ENCODE results near the gene NUP98. TPM values are rescaled to one million over a fixed set of nuclear protein-coding genes. Genes with fewer than 3 reads are reported as not detected.

Gene NUP98
- 62.3 TPM for polyA plus RNA-seq (2013, experiment 1 of 2; ENCODE audit: insufficient read length)
- polyA plus RNA-seq (2013, experiment 2 of 2; ENCODE audit: insufficient read length): 32.7 TPM

DNA sequence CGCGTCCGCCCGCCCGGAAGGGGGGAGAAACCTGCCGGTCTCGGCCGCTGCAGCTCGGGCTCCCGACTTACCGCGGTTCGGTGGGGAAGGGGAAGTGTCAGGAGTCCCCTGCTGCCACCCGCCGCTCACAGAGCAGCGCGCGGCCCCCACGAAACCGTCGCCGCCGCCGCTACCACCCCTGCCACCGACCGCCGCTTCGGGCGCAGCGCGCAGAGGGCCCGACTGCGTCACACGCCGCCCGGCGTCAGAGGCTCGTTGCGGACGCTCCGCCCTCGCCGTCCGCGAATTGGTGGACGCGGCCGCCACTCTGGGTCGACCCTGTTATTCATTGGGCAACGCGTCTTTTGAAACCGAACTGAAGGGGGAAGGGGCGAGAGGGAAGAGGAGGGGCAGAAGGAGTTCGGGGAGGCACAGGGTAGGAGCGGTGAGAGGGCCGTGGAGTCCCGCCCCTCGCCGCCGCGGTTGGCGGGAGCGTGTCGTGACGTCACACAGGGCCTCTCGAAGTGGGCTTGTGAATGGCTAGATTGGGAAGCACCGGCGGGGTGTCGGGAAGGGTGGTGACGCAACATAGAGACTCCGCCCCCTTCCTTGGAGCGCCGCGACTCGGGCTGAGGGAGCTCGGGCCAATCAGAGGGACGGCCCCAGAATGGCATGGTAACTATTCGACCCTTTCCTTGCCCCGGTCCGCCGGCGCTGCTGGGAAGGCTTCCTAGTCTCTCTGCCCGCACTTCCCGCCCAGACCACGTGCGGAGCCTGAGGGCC, at the start of gene NUP98:
Gene NUP98, minus strand, starts transcription at position 226 of the 762 bp plus-strand sequence. CDS start 15,437 bp downstream, outside the sequence.
- peak; percentile 100 for DNase-seq

DNA sequence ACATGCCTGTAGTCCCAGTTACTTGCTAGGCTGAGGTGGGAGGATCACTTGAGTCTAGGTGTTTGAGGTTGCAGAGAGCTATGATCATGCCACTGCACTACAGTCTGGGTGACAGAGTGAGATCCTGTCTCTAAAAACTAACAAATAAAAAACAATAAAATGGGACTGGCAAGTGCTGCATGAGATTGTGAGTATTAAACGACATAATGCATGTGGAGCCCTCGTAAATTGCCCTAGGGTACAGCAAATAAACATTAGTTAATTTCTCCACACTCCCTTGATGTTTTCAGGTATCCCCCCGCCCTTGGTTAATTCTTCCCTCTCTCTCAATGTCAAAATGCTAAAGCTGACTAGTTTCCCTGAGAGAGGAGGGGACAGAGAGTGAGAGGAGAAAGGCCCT, 48.3 kb upstream of the NUP98 start:
- no peak for DNase-seq

DNA sequence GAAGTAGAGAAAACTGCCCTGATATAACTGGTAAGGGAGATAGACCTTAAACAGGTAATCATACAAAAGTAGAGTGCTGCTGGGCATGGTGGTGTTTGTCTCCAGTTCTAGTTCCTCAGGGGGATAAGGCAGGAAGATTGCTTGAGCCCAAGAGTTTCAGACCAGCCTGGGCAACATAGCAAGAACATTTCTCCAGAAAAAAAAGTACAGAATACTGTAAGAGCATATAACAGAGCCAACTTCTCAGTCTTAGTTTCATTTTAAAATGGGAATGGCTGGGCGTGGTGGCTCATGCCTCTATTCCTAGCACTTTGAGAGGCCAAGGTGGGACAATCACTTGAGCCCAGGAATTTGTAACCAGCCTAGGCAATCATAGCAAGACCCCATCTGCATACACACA, 47.9 kb upstream of the NUP98 start:
- DNase-seq: no peak

DNA sequence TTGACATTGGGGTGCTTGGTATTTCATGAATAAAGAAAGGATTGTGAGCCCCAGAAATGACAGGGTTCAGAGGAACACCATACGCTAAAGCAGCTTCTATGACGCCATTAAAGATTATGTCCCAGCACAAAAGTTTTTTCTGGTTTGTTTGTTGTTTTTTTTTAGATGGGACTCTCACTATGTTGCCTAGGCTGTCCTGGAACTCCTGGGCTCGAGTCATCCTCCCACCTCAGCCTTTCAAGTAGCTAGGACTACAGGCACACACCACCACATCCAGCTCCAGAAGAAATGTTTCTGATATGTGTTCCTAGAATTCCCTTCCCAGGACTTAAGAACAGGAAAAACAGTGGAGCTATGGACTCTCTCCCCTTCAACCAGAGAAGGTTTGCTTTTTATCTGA, 46.0 kb upstream of the NUP98 start:
- DNase-seq: no peak

DNA sequence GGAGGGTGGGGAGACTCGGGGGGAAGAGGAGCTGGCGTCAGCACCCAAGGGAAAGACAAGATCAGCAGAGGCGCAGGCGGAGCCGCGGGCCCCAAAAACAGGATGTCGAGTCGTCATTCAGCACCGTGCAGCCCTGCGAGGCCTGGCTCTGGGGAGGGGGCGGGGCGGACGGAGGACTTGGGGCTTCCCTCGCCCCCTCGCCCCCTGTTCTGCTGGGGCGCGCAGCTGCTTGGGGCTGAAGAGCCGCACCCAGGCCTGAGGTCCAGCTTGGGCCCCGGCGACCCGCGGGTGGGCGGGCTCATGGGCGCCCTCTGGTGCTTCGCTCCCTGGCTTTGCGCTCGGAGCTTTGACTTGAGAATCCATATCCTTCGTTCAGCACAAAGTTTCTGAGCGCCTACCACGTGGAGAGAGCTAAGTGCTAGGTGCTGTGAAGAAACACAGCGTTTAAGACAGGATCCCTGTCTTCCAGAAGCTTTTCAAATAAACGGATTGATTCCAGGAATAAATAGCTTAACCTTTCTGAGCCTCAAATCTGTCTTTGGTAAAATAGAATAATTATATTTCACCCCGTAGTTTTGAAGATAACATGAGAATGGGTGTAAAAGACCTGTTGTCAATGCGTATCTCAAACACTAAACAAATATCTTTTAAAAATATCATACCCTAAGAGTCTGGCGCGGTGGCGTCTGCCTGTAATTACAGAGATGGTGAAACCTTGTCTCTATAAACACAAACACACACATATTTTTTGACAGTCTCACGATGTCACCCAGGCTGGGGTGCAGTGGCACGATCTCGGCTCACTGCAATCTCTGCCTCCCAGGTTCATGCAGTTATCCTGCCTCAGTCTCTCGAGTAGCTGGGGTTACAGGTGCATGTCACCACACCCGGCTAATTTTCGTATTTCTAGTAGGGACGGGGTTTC, 44.3 kb upstream of the NUP98 start:
- peak; percentile 85 for DNase-seq

DNA sequence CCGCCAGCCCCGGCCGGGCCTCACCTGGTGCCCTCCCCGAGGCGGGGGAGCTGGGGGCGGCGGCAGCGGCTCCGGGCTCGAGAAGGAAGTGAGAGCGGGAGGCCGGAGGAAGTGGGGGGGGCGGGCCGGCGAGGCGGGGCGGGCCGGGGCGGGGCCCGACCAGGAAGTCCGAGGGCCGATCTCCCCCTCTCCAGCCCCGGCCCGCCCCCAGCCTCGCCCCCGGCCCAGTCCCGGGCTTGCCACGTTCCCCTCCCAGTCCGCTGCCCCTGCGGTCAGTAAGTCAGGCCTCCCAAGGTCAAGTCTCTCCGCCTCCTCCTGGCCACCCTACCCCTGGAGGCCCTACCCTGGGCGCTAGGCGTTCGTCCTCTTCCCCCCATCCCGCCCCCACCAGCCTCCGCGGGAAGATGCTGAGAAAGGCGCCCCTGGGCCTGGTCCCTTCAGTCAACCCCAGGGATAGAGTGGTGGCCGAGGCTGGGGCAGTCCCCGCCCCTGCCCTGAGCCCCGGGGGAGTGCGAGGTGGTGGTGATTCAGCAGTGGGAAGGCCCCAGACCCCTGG, 43.6 kb upstream of the NUP98 start, which contains the start of gene RHOG:
Gene RHOG, minus strand, starts transcription at position 90 of the 556 bp plus-strand sequence. CDS start 12,821 bp downstream, outside the sequence.
- peak; percentile 92 for DNase-seq

DNA sequence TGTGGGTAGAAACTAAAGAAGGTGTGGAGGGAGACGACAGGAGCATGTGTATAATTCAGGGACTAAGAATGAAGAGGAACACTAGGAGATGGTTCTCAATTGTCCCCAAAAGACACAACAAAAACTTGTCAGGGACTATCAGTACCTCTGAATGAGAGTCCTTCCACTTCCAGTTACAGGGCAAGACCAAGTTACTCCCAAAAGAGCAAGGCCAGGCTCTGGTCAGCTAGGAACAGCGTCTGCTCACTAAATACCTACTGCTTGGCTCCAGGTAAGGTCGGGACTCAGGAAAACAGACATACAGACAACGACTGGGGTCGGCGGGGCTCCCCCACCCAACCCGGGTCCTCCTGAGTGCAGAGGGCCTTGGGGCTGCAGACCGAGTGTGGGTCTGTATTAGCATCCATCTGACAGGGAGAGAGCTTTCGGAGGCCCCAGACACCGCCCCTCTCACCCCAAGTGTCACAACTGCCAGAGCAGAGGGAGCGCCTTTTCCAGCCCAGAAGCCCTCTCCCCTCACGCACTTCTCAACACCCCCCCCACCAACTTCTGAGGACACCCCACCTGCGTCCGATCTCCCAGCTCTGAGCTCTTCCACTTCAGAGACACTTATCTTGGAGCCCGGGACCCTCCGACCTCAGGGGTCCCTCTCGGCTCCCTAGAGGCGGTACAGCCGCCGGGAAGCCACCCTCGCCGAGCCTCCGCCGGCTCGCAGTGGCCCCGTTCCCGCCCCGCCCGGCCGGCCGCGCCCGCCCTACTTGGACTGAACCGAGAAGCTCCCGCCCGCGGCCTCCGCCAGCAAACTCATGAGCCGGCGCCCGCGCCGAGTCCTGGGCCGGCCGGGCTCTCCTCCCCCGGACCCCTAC, 42.9 kb upstream of the NUP98 start:
- no peak for DNase-seq

DNA sequence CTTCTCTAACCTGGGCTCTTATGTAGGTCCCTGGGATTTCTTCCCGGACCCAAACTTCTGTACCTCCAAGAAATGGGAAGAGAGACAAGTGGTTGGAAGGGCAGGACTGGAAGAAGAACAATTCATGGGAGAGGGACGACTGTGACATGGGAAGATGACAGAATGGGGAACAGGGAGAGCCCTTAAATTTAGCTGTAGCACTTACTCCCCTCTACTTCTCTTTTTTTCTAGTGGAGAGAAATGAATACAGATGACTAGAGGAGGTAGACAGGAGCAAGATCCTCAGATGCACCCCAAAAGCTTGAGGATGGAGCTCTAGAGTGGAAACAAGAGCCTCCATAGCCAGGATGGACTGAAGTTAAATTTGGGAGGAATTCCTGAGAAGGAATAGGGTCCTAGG, 41.1 kb upstream of the NUP98 start:
- no peak for DNase-seq

DNA sequence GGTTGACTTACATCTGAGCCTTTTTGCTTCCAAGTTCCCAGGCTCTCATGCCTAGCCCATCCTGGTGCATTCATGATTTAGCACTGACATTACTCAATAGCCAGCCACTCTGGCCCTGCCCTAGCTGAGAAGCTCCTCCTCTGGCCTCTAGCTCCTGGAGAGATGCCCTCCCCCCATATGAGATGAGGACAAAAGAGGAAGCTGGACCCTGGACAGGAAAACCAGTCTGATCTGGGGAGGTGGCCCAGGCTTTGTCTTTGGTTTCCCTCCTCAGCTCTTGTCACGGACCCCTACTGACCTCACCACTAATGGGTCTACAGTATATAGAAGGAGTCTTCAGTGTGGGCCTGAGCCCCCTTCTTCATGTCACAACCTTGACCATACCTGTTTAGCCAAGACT, 40.4 kb upstream of the NUP98 start:
- DNase-seq: no peak

DNA sequence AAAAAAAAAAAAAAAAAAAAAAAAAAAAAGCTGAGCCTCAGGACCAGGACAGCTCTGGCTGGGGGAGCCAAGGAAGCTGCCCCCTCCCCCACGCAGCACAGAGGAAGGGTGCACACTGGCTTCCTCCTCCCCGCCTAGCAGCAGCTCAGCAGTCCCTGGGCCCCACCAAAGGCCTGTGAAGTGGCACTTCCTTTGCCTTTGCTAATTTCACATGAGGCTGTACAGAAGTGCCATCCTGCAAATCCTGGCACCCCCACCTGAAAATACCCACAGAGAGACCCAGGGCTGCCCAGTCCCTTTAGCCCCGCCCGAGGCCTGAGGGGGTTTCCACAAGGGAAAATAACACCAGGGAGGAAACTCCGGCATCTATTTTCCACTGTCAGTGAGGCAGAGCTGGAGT, 39.5 kb upstream of the NUP98 start:
- DNase-seq: no peak

DNA sequence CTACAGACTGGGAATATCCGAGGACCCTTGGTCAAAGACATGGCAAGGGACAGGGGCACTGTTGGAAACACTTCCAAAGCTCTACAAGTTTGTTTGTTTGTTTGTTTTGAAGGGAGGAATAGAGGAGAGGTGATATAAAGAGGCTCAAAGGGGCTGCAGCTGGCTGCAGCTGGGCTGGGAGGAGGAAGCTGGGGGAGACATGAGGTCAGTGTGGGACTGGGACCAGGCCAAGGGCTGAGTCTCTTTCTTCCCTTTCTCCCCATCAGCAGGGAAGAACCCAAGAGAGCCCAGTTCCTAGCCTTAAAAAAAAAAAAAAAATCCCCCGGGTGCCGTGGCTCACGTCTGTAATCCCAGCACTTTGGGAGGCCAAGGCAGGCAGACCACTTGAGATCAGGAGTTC, 38.4 kb upstream of the NUP98 start:
- no peak for DNase-seq

DNA sequence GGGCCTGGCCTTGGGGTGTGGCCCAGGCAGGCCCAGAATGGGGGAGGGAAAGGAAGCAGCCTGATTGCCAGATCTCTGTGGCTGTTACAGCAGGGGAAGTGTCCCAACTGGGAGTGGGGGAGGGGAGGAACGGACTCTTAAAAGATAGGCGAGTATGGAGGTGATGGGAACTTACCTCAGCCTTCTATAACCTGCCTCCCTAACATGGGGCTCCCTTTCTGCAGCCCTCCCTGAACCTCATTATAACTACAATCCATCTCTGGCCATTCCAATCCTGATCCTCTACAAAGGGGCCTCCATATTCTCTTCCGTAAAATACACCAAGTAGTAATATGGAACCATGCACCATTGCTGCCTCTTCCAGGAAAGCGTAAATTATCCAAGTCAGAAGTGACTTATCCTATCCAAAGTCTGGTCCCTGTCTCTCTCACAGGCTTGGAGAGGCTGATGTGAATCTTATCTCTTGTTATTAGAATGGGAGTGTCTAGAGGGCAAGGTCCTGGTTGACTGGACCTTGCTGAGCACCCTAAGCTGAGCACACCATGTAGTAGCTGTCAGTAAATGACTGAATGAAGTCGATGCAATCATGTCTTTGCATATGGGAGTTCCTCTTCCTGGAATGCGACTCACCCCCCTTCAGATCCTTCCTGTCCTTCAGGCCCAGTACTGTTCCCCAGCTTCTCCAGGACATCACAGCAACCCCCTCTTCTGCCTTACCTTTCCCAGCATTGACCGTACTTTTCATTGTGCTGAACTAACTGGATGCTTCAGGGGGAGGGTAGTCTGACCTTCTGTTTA, 37.5 kb upstream of the NUP98 start:
- DNase-seq: peak; percentile 19

DNA sequence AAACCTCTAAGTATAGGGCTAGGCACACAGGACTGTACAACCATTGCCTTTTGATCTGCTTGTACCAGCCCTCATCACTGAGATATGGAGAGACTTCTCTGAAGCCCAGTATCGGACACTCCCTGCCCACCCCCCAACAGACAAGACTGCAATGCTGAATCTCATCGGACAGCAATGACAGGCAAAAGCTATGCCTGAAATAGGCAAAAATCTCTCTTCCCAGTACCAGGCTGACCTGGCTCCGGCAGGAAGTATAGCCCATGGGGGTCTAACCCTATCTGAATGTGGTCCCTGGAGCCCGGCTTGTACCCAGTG, 37.0 kb upstream of the NUP98 start:
- DNase-seq: no peak

DNA sequence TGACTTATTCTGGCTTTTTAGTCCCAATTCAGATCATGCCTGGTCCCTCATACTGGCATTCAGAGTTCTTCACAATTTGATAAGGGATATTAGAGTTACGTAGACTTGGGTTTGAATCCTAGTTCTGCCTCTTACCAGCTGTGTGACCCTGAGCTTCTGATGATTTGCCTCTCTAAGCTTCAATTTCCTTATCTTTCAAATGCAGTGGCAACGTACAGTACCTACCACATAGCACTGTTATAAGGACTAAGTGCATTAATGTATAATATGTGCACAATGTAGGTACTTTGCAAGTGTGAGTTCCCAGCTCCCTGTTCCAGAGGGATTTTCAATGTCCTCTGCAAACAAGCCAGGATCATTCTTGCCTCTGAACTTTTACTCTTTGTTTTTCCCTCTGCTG, 36.1 kb upstream of the NUP98 start:
- no peak for DNase-seq

DNA sequence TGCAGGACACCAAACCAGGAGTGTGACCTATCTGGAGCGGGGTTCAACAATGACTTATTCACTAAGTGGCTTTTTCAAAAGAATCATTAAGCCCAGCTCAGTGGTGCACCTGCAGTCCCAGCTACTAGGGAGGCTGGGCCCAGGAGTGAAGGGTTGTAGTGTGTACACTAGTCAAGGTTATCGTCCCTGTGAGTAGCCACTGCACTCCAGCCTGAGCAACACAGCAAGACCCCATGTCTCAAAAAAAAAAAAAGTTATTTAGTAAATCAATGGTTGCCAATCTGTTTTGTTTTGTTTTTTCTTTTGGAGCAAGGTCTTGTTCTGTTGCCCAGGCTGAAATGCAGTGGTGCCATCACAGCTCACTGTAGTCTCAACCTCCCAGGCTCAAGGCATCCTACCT, 35.5 kb upstream of the NUP98 start:
- no peak for DNase-seq

DNA sequence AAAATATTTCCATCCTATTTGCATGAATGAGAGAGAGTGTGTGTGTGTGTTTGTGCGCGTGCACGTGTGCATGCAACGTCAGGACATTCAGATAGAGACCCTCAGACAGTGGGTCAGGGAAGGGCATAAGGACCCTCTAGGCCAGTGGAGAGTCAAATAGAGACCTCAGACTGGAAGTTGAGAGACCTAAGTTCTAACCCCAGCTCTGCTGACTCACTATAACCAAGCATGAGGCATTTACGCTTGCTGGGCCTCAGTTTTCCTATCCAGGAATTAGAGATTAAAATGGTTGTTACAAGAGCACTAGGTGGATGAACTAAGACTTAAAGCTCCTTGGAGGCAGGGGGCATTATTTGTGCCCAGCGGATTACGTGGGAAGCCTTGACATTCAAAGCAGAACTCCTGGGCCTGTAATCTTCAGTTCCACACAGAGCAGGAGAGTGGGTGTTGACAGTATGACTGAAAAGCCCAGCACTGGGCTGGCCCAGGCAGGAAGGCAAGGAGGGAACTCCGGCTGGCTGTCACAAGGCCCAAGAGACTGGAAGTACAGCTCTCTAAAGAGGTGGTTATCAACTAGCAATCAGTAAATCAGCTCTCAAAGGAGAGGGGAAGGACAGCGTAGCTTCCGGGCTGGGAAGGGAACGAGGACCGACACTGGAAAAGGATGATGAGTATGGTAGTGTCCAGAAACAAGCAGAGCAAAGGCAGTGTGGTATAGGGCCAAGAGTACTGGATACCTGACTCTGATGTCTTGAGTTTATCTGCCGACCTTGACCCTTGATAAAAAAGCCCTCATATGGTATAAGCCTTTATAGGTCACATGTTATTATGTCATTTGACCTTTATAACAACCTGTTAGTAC, 34.3 kb upstream of the NUP98 start:
- DNase-seq: no peak

DNA sequence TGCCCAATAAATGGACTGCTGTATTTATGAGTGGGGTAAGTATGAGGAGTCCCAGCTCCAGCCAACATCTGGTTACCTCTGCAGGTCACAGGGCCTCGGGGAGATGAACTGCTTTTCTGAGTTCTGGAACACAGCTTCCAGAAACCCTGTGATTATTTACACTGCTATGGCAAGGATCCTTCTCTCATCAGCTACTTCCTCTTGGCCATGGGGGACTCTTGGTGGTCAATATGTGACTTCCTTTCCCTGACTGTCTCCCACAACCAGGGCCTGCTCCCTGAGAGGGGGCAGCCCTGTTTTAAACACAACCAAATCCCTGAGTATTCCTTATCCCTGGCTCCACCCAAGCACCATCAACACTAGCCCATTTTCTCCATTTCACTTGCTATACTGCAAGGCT, 33.4 kb upstream of the NUP98 start:
- no peak for DNase-seq

DNA sequence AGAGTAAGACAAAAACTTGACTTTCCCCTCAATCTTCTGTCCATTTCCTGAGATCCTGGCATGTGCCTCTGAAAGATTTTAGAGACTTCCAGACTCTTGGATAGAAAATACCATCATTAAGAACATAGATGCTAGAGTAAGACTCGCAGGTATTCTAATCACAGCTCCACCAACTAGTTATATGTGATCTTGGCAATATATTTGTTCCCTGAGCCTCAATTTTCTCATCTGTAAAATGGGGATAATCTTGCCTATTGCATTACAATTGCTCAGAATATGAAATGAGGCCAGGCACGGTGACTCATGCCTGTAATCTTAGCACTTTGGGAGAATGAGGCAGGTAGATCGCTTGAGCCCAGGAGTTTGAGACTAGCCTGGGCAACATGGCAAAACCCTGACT, 32.7 kb upstream of the NUP98 start:
- DNase-seq: no peak

DNA sequence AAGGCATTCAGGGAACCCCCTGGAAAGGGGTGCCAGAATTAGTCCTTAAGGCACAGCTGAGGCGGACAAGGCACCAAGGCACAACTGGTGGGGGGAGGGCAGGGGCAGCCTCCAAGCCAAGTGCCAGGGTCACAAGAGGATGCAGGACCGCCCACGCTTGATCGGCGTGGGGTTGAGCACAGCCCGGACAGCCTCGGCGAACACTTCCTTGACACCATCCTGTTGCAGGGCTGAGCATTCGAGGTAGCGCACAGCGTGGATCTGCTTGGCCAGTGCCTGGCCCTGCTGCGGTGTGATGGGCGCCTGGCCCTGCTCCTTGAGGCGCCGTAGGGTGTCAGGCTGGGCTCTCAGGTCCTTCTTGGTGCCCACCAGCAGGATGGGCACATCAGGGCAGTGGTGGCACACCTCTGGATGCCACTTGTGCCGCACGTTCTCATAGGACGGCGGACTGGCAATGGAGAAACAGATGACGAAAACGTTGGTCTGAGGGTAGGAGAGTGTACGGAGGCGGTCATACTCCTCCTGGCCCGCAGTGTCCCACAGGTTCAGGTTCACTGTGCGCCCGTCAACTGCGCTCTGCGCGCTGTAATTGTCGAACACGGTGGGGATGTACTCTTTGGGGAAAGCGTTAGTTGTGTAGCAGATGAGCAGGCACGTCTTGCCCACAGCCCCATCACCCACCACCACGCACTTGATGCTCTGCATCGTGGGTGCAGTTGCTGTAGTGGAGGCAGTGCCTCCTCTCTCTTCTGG, 30.3 kb upstream of the NUP98 start:
- no peak for DNase-seq

DNA sequence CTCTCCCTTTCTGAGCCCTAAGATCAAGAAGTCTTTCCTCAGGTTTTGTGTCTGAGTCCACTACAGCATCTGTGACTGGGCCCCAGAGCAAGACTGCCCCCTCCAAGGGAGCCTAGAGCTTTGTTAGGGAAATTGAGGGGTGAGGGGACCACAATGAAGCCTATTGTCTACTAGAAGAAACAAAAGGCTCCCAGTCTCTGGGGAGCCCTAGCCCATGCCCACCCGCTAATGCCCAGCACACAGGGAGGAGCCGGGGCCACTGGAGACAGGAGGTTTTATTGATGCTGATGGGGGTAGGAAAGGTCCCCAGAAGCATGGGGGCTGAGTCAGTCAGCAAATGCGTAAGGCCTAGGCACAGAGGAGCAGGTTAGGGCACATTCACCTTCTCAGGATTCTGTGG, 29.4 kb upstream of the NUP98 start:
- DNase-seq: no peak
